Activated CD4-positive, CD25-positive, alpha-beta regulatory T cell treated with anti-CD3 and anti-CD28 coated beads, Interleukin-2, amount 50 U/mL, for 24 hours (primary cell): ENCODE results near the gene PSMA3.
A peak's percentile ranks its signal among the peaks of the same experiment; 100 is the strongest.
"Not testable (repeated sequence)": the region's sequence is repeated elsewhere in the genome, so short reads cannot be mapped to it uniquely, and the experiment has no call there.

Experiments used
- ATAC-seq, 2 donors: fragments of 150-1000 bp; cut with Tn5 transposase; one replicate each; pipeline ENCODE4 v1.10.0; 2021; ENCODE audit warnings: mild to moderate bottlenecking in 1 of 2, moderate library complexity in 1 of 2

The PSMA3 gene

GRCh38 chr14:58244556-58245387, at the start of gene PSMA3:
PSMA3 (plus strand) TSS chr14:58244843; CDS start chr14:58244921, 78 bp downstream.
- ATAC-seq, result peak; percentile 93 to 95

- ATAC-seq, result no peak
These were observed 48.4 kb upstream of the PSMA3 start for GRCh38 chr14:58196198-58196597.

GRCh38 chr14:58198086-58198485, 46.6 kb upstream of the PSMA3 start:
- ATAC-seq, result no peak

GRCh38 chr14:58199726-58200479, 44.7 kb upstream of the PSMA3 start, which contains the start of gene ACTR10:
ACTR10 (plus strand) TSS chr14:58200149; CDS start chr14:58200218, 69 bp downstream.
- peak; percentile 94 to 96 for ATAC-seq

- ATAC-seq, result peak; percentile 4 to 5
These were observed 44.2 kb upstream of the PSMA3 start for GRCh38 chr14:58200480-58200841.

GRCh38 chr14:58200846-58201245, 43.8 kb upstream of the PSMA3 start:
- no peak for ATAC-seq

- no peak for ATAC-seq
These were observed 31.5 kb upstream of the PSMA3 start for GRCh38 chr14:58213176-58213575.

GRCh38 chr14:58215191-58215914, 29.3 kb upstream of the PSMA3 start:
- ATAC-seq, result no peak

GRCh38 chr14:58216544-58216943, 28.1 kb upstream of the PSMA3 start:
- no peak for ATAC-seq

GRCh38 chr14:58227096-58227819, 17.4 kb upstream of the PSMA3 start:
- ATAC-seq, result no peak

- peak in 1 of 2 donors; percentile 36 for ATAC-seq
These were observed 6.1 kb upstream of the PSMA3 start for GRCh38 chr14:58238252-58239243.

GRCh38 chr14:58239244-58240195, 5.1 kb upstream of the PSMA3 start:
- peak; percentile 18 to 30 for ATAC-seq

- ATAC-seq, result peak; percentile 25 to 39
These were observed 670 bp upstream of the PSMA3 start for GRCh38 chr14:58243790-58244555.

GRCh38 chr14:58245562-58245961, 919 bp downstream of the PSMA3 start:
- ATAC-seq, result no peak

GRCh38 chr14:58249611-58250010, 5.0 kb downstream of the PSMA3 start:
- ATAC-seq, result no peak

GRCh38 chr14:58258156-58258555, 13.5 kb downstream of the PSMA3 start:
- no peak for ATAC-seq

GRCh38 chr14:58262005-58262404, 17.4 kb downstream of the PSMA3 start:
- not testable (repeated sequence) for ATAC-seq

- no peak for ATAC-seq
These were observed 20.8 kb downstream of the PSMA3 start for GRCh38 chr14:58265401-58265800.

- ATAC-seq, result peak; percentile 69 to 87
These were observed 26.0 kb downstream of the PSMA3 start for GRCh38 chr14:58270628-58271027.
